Stimulated activated CD8-positive, alpha-beta memory T cell treated with anti-CD3 and anti-CD28 coated beads, Interleukin-7, amount 100 ng/mL, for 24 hours (primary cell): ENCODE data around the gene KCNAB1.
"Not testable (repeated sequence)": the region's sequence is repeated elsewhere in the genome, so short reads cannot be mapped to it uniquely, and the experiment has no call there.

Source experiments
- DNase-seq: peaks from one replicate; pipeline ENCODE4 v3.0.0-alpha.2; 2020; ENCODE audit warnings: low read depth

KCNAB1 gene

GRCh38 chr3:156539051-156539450 is 418.7 kb downstream of the KCNAB1 start:
- DNase-seq, result no peak

GRCh38 chr3:156539802-156540201 is 419.4 kb downstream of the KCNAB1 start:
- DNase-seq, result no peak

- DNase-seq, result no peak
Observed at GRCh38 chr3:156542101-156543042, 422.0 kb downstream of the KCNAB1 start.

- no peak for DNase-seq
Observed at GRCh38 chr3:156543043-156543555, 422.7 kb downstream of the KCNAB1 start.

GRCh38 chr3:156547637-156548036 is 427.3 kb downstream of the KCNAB1 start:
- no peak for DNase-seq

GRCh38 chr3:156548041-156548687 is 427.8 kb downstream of the KCNAB1 start:
- DNase-seq, result no peak

GRCh38 chr3:156548902-156549301 is 428.5 kb downstream of the KCNAB1 start:
- DNase-seq, result no peak

GRCh38 chr3:156551261-156551660 is 430.9 kb downstream of the KCNAB1 start:
- no peak for DNase-seq

GRCh38 chr3:156551746-156552145 is 431.4 kb downstream of the KCNAB1 start:
- no peak for DNase-seq

GRCh38 chr3:156552973-156553372 is 432.6 kb downstream of the KCNAB1 start:
- no peak for DNase-seq

GRCh38 chr3:156553705-156554356 is 433.5 kb downstream of the KCNAB1 start:
- no peak for DNase-seq

GRCh38 chr3:156554515-156554841 is 434.1 kb downstream of the KCNAB1 start:
- no peak for DNase-seq

- DNase-seq, result peak; percentile 97
Observed at GRCh38 chr3:156554842-156555687, 434.7 kb downstream of the KCNAB1 start, which contains the start of gene SSR3. Gene SSR3, minus strand, starts transcription at chr3:156555117. Its CDS starts 28 bp downstream, at chr3:156555089.

- DNase-seq, result no peak
Observed at GRCh38 chr3:156558389-156558788, 438.0 kb downstream of the KCNAB1 start.

GRCh38 chr3:156559321-156559720 is 438.9 kb downstream of the KCNAB1 start:
- DNase-seq, result no peak

GRCh38 chr3:156561533-156561932 is 441.2 kb downstream of the KCNAB1 start:
- DNase-seq, result no peak

- not testable (repeated sequence) for DNase-seq
Observed at GRCh38 chr3:156562486-156562885, 442.1 kb downstream of the KCNAB1 start.

- DNase-seq, result no peak
Observed at GRCh38 chr3:156563900-156564682, 443.7 kb downstream of the KCNAB1 start.

GRCh38 chr3:156569016-156569415 is 448.6 kb downstream of the KCNAB1 start:
- not testable (repeated sequence) for DNase-seq

- not testable (repeated sequence) for DNase-seq
Observed at GRCh38 chr3:156569881-156570280, 449.5 kb downstream of the KCNAB1 start.

GRCh38 chr3:156575641-156576040 is 455.3 kb downstream of the KCNAB1 start:
- DNase-seq, result no peak
